ENCODE data around the gene ARL10. TPM values are rescaled to one million over a fixed set of nuclear protein-coding genes. Genes with fewer than 3 reads are reported as not detected.

The ARL10 gene
- total and polyA plus RNA-seq, 2 donors (not counting 1 experiment from before 2014, with no cell fraction given): 13.1 to 27.9 TPM

- H3K4me1 Mint-ChIP-seq: no peaks in the 10 kb centered on the region
- no peak overlapping the region for H3K27ac Mint-ChIP-seq
- H3K36me3 ChIP-seq (replicated peaks in 1 of 2; ENCODE audit: control extremely low read depth in 1 of 2, control insufficient read depth in 1 of 2, extremely low read depth in 1 of 2, insufficient read depth in 2 of 2, low read length in 1 of 2): peaks cover 1 to 17% of the 10 kb centered on the region in 2 experiments
- H4K20me1 ChIP-seq (ENCODE audit: control insufficient read depth, insufficient read depth, low read length, poor library complexity, severe bottlenecking): peaks cover 1% of the 10 kb centered on the region
- no peak for DNase-seq
- H3K27ac ChIP-seq (ENCODE audit: low read length in 2 of 2): no peak overlapping the region
- H3K79me2 ChIP-seq (ENCODE audit: control insufficient read depth, insufficient read depth, low read length): peaks cover 3% of the 10 kb centered on the region
- H3K4me3 Mint-ChIP-seq: no peak overlapping the region
- intact Hi-C loops (cut with micrococcal nuclease): no loop called here
- H3K9me3 ChIP-seq (ENCODE audit: control extremely low read depth in 1 of 3, control insufficient read depth in 2 of 3, insufficient read depth in 1 of 3, low read length in 2 of 3): no peaks in the 10 kb centered on the region
- WGBS (ENCODE audit: insufficient coverage): 98% methylated on average over 20 of the region's 20 CpGs
- ChIA-PET CTCF (interaction anchor here (0.9 to 2.4 kb wide), 3 partner anchors 11 to 166 kb away, joined by 3 to 8 read pairs (median 3); partner anchors contain the start of gene CLTB), POLR2A (no interaction called here)
- H3K27me3 Mint-ChIP-seq: no peaks in the 10 kb centered on the region
- H3K4me1 ChIP-seq (ENCODE audit: control insufficient read depth in 2 of 2, insufficient read depth in 2 of 2, low read length in 2 of 2): no peaks in the 10 kb centered on the region
- H3K9ac ChIP-seq (ENCODE audit: low read length): no peak overlapping the region
- H3K4me3 ChIP-seq (ENCODE audit: control extremely low read depth in 1 of 5, extremely low read depth in 1 of 5, insufficient read depth in 1 of 5, low read depth in 2 of 5, low read length in 4 of 5): no peak overlapping the region
- no peak for ATAC-seq (ENCODE audit: low read depth)
- H3K4me2 ChIP-seq (replicated peaks; ENCODE audit: low read depth, low read length, poor library complexity, severe bottlenecking): no peak overlapping the region
- H2AFZ ChIP-seq (ENCODE audit: insufficient read depth, low read depth, low read length, poor library complexity, severe bottlenecking): no peak overlapping the region
- no peaks in the 10 kb centered on the region for H3K27me3 ChIP-seq (replicated peaks in 1 of 4; ENCODE audit: control extremely low read depth in 1 of 4, control insufficient read depth in 3 of 4, insufficient read depth in 4 of 4, low read length in 3 of 4)
- TF ChIP-seq EZH2 (IDR thresholded peaks at IDR 0.05; ENCODE audit: borderline replicate concordance, insufficient read depth, low read depth, low read length, poor library complexity, severe bottlenecking): no peak
- H3K9me3 Mint-ChIP-seq (ENCODE audit: insufficient read depth): no peaks in the 10 kb centered on the region
Observed at GRCh38 chr5:176405656-176406435, 40.6 kb downstream of the ARL10 start.

GRCh38 chr5:176406436-176407052, 41.3 kb downstream of the ARL10 start:
- no peak overlapping the region for H3K4me3 ChIP-seq (ENCODE audit: control extremely low read depth in 1 of 5, extremely low read depth in 1 of 5, insufficient read depth in 1 of 5, low read depth in 2 of 5, low read length in 4 of 5)
- no peaks in the 10 kb centered on the region for H3K9me3 ChIP-seq (ENCODE audit: control extremely low read depth in 1 of 3, control insufficient read depth in 2 of 3, insufficient read depth in 1 of 3, low read length in 2 of 3)
- H3K9ac ChIP-seq (ENCODE audit: low read length): no peak overlapping the region
- H3K36me3 ChIP-seq (replicated peaks in 1 of 2; ENCODE audit: control extremely low read depth in 1 of 2, control insufficient read depth in 1 of 2, extremely low read depth in 1 of 2, insufficient read depth in 2 of 2, low read length in 1 of 2): peaks cover 1 to 17% of the 10 kb centered on the region in 2 experiments
- H2AFZ ChIP-seq (ENCODE audit: insufficient read depth, low read depth, low read length, poor library complexity, severe bottlenecking): no peak overlapping the region
- H3K9me3 Mint-ChIP-seq (ENCODE audit: insufficient read depth): no peaks in the 10 kb centered on the region
- CTCF ChIA-PET: interaction anchor here (0.9 to 2.4 kb wide), 2 partner anchors 10 to 165 kb away, joined by 3 to 8 read pairs; partner anchors contain the start of gene CLTB
- TF ChIP-seq CTCF (IDR thresholded peaks at IDR 0.05) (no peak), EZH2 (IDR thresholded peaks at IDR 0.05; ENCODE audit: borderline replicate concordance, insufficient read depth, low read depth, low read length, poor library complexity, severe bottlenecking) (no peak)
- H3K4me2 ChIP-seq (replicated peaks; ENCODE audit: low read depth, low read length, poor library complexity, severe bottlenecking): no peak overlapping the region
- peaks cover 3% of the 10 kb centered on the region for H3K79me2 ChIP-seq (ENCODE audit: control insufficient read depth, insufficient read depth, low read length)
- intact Hi-C loops (cut with micrococcal nuclease): no loop called here
- WGBS (ENCODE audit: insufficient coverage): 85% methylated on average over 8 of the region's 9 CpGs
- DNase-seq (no peak), ATAC-seq (ENCODE audit: low read depth) (no peak)
- POLR2A ChIA-PET: no interaction called here
- peaks cover 8% of the 10 kb centered on the region for H4K20me1 ChIP-seq (ENCODE audit: control insufficient read depth, insufficient read depth, low read length, poor library complexity, severe bottlenecking)
- H3K4me3 Mint-ChIP-seq: no peak overlapping the region
- no peaks in the 10 kb centered on the region for H3K27me3 ChIP-seq (replicated peaks in 1 of 4; ENCODE audit: control extremely low read depth in 1 of 4, control insufficient read depth in 3 of 4, insufficient read depth in 4 of 4, low read length in 3 of 4)
- no peak overlapping the region for H3K27ac Mint-ChIP-seq
- no peaks in the 10 kb centered on the region for H3K4me1 Mint-ChIP-seq
- no peaks in the 10 kb centered on the region for H3K4me1 ChIP-seq (ENCODE audit: control insufficient read depth in 2 of 2, insufficient read depth in 2 of 2, low read length in 2 of 2)
- no peaks in the 10 kb centered on the region for H3K27me3 Mint-ChIP-seq
- H3K27ac ChIP-seq (ENCODE audit: low read length in 2 of 2): no peak overlapping the region
